Naive thymus-derived CD8-positive, alpha-beta T cell (primary cell): Measurements from ENCODE around the gene ERG. TPM values are rescaled to one million over a fixed set of nuclear protein-coding genes. Genes with fewer than 3 reads are reported as not detected.

Experiments used
- ATAC-seq, 2 donors: fragments of 150-1000 bp; cut with Tn5 transposase in 1 of 2; sonication (Bioruptor Pico), chemical (Tn5 transposase) in 1 of 2; 1 replicate in 1 of 2; 2 replicates in 1 of 2; pipeline ENCODE4 v1.10.0; 2021; ENCODE audit warnings: mild to moderate bottlenecking in 2 of 2, moderate library complexity in 2 of 2
- POLR2A ChIA-PET: fragments of 350-600 bp; sonication (Branson Sonifier 250); formaldehyde crosslinking; loops from one replicate; lab custom pipeline; 2021; ENCODE audit warnings: antibody characterized with exemption; lab: Charles Lee
- DNase-seq, 10 donors: peaks; one replicate each; pipeline versions ENCODE4 v3.0.0 to v3.0.0-alpha.2; 2020 to 2022
- H3K27ac Mint-ChIP-seq, 10 donors: one replicate each; pipeline ENCODE4 v1.8.0; 2020 to 2022; ENCODE audit warnings: mild to moderate bottlenecking in 10 of 10, mixed read lengths in 10 of 10, moderate library complexity in 4 of 10, inconsistent platforms in 1 of 10
- H3K27me3 Mint-ChIP-seq, 5 donors: one replicate each; pipeline ENCODE4 v1.8.0; 2021 to 2022; ENCODE audit warnings: mixed read lengths in 5 of 5
- H3K36me3 Mint-ChIP-seq, 3 donors: one replicate each; pipeline ENCODE4 v1.8.0; 2020 to 2022; ENCODE audit warnings: mixed read lengths in 3 of 3, mild to moderate bottlenecking in 2 of 3, inconsistent platforms in 1 of 3
- H3K4me1 Mint-ChIP-seq, 4 donors: one replicate each; pipeline ENCODE4 v1.8.0; 2021 to 2022; ENCODE audit warnings: mixed read lengths in 4 of 4
- H3K4me3 Mint-ChIP-seq, 10 donors: one replicate each; pipeline ENCODE4 v1.8.0; 2020 to 2022; ENCODE audit warnings: mild to moderate bottlenecking in 10 of 10, mixed read lengths in 10 of 10, moderate library complexity in 6 of 10, inconsistent platforms in 1 of 10
- H3K9me3 Mint-ChIP-seq, 9 donors: one replicate each; pipeline ENCODE4 v1.8.0; 2020 to 2022; ENCODE audit warnings: mixed read lengths in 9 of 9, mild to moderate bottlenecking in 3 of 9, inconsistent platforms in 1 of 9, moderate library complexity in 1 of 9
- polyA plus RNA-seq, 3 donors: library from polyadenylated mRNA; unstranded; fragments of 300-500 nt; fragmentation: Illumina TruSeq; gene quantifications; one replicate each; pipeline ENCODE4 v1.2.3, GENCODE V29; 2021
- total RNA-seq, 8 experiments: library from RNA in 2 of 8; stranded (reverse) in 2 of 8; gene quantifications; one replicate each; pipeline ENCODE4 v1.2.3 and lab custom pipeline; 2021 to 2026

Gene ERG
- total and polyA plus RNA-seq, 5 experiments from 2014 or later, result not detected

GRCh38 chr21:38467911-38468310 lies 30.4 kb downstream of the ERG start:
- DNase-seq (no peak), ATAC-seq (no peak)
- H3K27me3 Mint-ChIP-seq, result peaks cover 4 to 49% (median 23%) of the 10 kb centered on the region in 5 donors
- H3K27ac Mint-ChIP-seq, result no peak overlapping the region
- POLR2A ChIA-PET, result no interaction called here
- H3K36me3 Mint-ChIP-seq, result no peaks in the 10 kb centered on the region
- peaks cover 0 to 2% (median 0%) of the 10 kb centered on the region in 4 donors for H3K4me1 Mint-ChIP-seq
- no peak overlapping the region for H3K4me3 Mint-ChIP-seq
- peaks cover 0 to 5% (median 0%) of the 10 kb centered on the region in 9 donors for H3K9me3 Mint-ChIP-seq

GRCh38 chr21:38467374-38467773 lies 30.9 kb downstream of the ERG start:
- Mint-ChIP-seq H3K4me3 (no peak overlapping the region), H3K27ac (no peak overlapping the region), H3K36me3 (no peaks in the 10 kb centered on the region), H3K4me1 (peaks cover 0 to 2% (median 0%) of the 10 kb centered on the region in 4 donors), H3K9me3 (peaks cover 0 to 5% (median 0%) of the 10 kb centered on the region in 9 donors), H3K27me3 (peaks cover 4 to 44% (median 18%) of the 10 kb centered on the region in 5 donors)
- no peak for ATAC-seq
- DNase-seq, result no peak
- POLR2A ChIA-PET, result no interaction called here

GRCh38 chr21:38460171-38460742 lies 38.0 kb downstream of the ERG start:
- POLR2A ChIA-PET, result no interaction called here
- no peaks in the 10 kb centered on the region for H3K4me1 Mint-ChIP-seq
- ATAC-seq, result no peak
- H3K36me3 Mint-ChIP-seq, result no peaks in the 10 kb centered on the region
- no peak for DNase-seq
- peaks cover 0 to 17% (median 7%) of the 10 kb centered on the region in 5 donors for H3K27me3 Mint-ChIP-seq
- peaks cover 0 to 5% (median 0%) of the 10 kb centered on the region in 9 donors for H3K9me3 Mint-ChIP-seq
- H3K27ac Mint-ChIP-seq, result no peak overlapping the region
- H3K4me3 Mint-ChIP-seq, result no peak overlapping the region

GRCh38 chr21:38459490-38459889 lies 38.8 kb downstream of the ERG start:
- no peak for ATAC-seq

GRCh38 chr21:38455403-38455802 lies 42.9 kb downstream of the ERG start:
- Mint-ChIP-seq H3K27ac (no peak overlapping the region), H3K4me3 (no peak overlapping the region), H3K36me3 (no peaks in the 10 kb centered on the region), H3K9me3 (no peaks in the 10 kb centered on the region), H3K4me1 (no peaks in the 10 kb centered on the region), H3K27me3 (peaks cover 0 to 4% (median 0%) of the 10 kb centered on the region in 5 donors)
- ATAC-seq (no peak), DNase-seq (no peak)
- POLR2A ChIA-PET, result no interaction called here

More at GRCh38 chr21:38459490-38459889, 38.8 kb downstream of the ERG start:
- H3K4me3 Mint-ChIP-seq, result no peak overlapping the region
- H3K9me3 Mint-ChIP-seq, result no peaks in the 10 kb centered on the region
- DNase-seq, result no peak
- H3K4me1 Mint-ChIP-seq, result no peaks in the 10 kb centered on the region
- H3K36me3 Mint-ChIP-seq, result no peaks in the 10 kb centered on the region
- peaks cover 0 to 10% (median 1%) of the 10 kb centered on the region in 5 donors for H3K27me3 Mint-ChIP-seq
- POLR2A ChIA-PET, result no interaction called here
- H3K27ac Mint-ChIP-seq, result no peak overlapping the region

- H3K4me1 Mint-ChIP-seq, result no peaks in the 10 kb centered on the region
- DNase-seq, result no peak
- H3K27ac Mint-ChIP-seq, result no peak overlapping the region
- no peaks in the 10 kb centered on the region for H3K36me3 Mint-ChIP-seq
- no peak for ATAC-seq
- no peaks in the 10 kb centered on the region for H3K9me3 Mint-ChIP-seq
- H3K27me3 Mint-ChIP-seq, result peaks cover 0 to 4% (median 0%) of the 10 kb centered on the region in 5 donors
- POLR2A ChIA-PET, result no interaction called here
- no peak overlapping the region for H3K4me3 Mint-ChIP-seq
Observed at GRCh38 chr21:38454702-38455101, 43.6 kb downstream of the ERG start.

- DNase-seq, result no peak
- no peaks in the 10 kb centered on the region for H3K36me3 Mint-ChIP-seq
- H3K4me3 Mint-ChIP-seq, result no peak overlapping the region
- POLR2A ChIA-PET, result no interaction called here
- no peaks in the 10 kb centered on the region for H3K9me3 Mint-ChIP-seq
- H3K27me3 Mint-ChIP-seq, result peaks cover 0 to 4% (median 0%) of the 10 kb centered on the region in 5 donors
- H3K27ac Mint-ChIP-seq, result no peak overlapping the region
- no peak for ATAC-seq
- H3K4me1 Mint-ChIP-seq, result no peaks in the 10 kb centered on the region
Observed at GRCh38 chr21:38454161-38454560, 44.1 kb downstream of the ERG start.

- Mint-ChIP-seq H3K9me3 (no peaks in the 10 kb centered on the region), H3K4me1 (peaks cover 0 to 2% (median 0%) of the 10 kb centered on the region in 4 donors), H3K27ac (no peak overlapping the region), H3K36me3 (no peaks in the 10 kb centered on the region), H3K27me3 (peaks cover 0 to 1% (median 0%) of the 10 kb centered on the region in 5 donors), H3K4me3 (no peak overlapping the region)
- no peak for ATAC-seq
- DNase-seq, result no peak
- POLR2A ChIA-PET, result no interaction called here
Observed at GRCh38 chr21:38448671-38449385, 49.4 kb downstream of the ERG start.

- no peak for ATAC-seq
- no peaks in the 10 kb centered on the region for H3K9me3 Mint-ChIP-seq
Observed at GRCh38 chr21:38447611-38448010, 50.7 kb downstream of the ERG start.

GRCh38 chr21:38444691-38445090 lies 53.6 kb downstream of the ERG start:
- Mint-ChIP-seq H3K9me3 (no peaks in the 10 kb centered on the region), H3K36me3 (no peaks in the 10 kb centered on the region), H3K4me3 (no peak overlapping the region), H3K27ac (no peak overlapping the region), H3K4me1 (peaks cover 0 to 2% (median 0%) of the 10 kb centered on the region in 4 donors), H3K27me3 (peaks cover 0 to 6% (median 2%) of the 10 kb centered on the region in 5 donors)
- POLR2A ChIA-PET, result no interaction called here
- DNase-seq, result no peak
- ATAC-seq, result no peak

More at GRCh38 chr21:38447611-38448010, 50.7 kb downstream of the ERG start:
- Mint-ChIP-seq H3K4me3 (no peak overlapping the region), H3K27me3 (peaks cover 0 to 4% (median 1%) of the 10 kb centered on the region in 5 donors), H3K36me3 (no peaks in the 10 kb centered on the region), H3K27ac (no peak overlapping the region), H3K4me1 (peaks cover 0 to 2% (median 0%) of the 10 kb centered on the region in 4 donors)
- POLR2A ChIA-PET, result no interaction called here
- DNase-seq, result no peak

GRCh38 chr21:38443110-38443509 lies 55.2 kb downstream of the ERG start:
- peaks cover 0 to 9% (median 2%) of the 10 kb centered on the region in 5 donors for H3K27me3 Mint-ChIP-seq
- ATAC-seq (no peak), DNase-seq (no peak)
- H3K9me3 Mint-ChIP-seq, result no peaks in the 10 kb centered on the region
- no peaks in the 10 kb centered on the region for H3K36me3 Mint-ChIP-seq
- no peak overlapping the region for H3K4me3 Mint-ChIP-seq
- H3K4me1 Mint-ChIP-seq, result peaks cover 0 to under 1% (median 0%) of the 10 kb centered on the region in 4 donors
- POLR2A ChIA-PET, result no interaction called here
- no peak overlapping the region for H3K27ac Mint-ChIP-seq

GRCh38 chr21:38441153-38441552 lies 57.1 kb downstream of the ERG start:
- H3K27me3 Mint-ChIP-seq, result peaks cover 0 to 13% (median 2%) of the 10 kb centered on the region in 5 donors
- no peaks in the 10 kb centered on the region for H3K36me3 Mint-ChIP-seq
- no peak for ATAC-seq
- no peak for DNase-seq
- POLR2A ChIA-PET, result no interaction called here
- no peak overlapping the region for H3K4me3 Mint-ChIP-seq
- no peaks in the 10 kb centered on the region for H3K4me1 Mint-ChIP-seq
- H3K9me3 Mint-ChIP-seq, result peaks cover 0 to 1% (median 0%) of the 10 kb centered on the region in 9 donors
- H3K27ac Mint-ChIP-seq, result no peak overlapping the region

- Mint-ChIP-seq H3K4me3 (no peak overlapping the region), H3K4me1 (no peaks in the 10 kb centered on the region), H3K27me3 (peaks cover 0 to 13% (median 2%) of the 10 kb centered on the region in 5 donors), H3K9me3 (peaks cover 0 to 1% (median 0%) of the 10 kb centered on the region in 9 donors), H3K27ac (no peak overlapping the region), H3K36me3 (no peaks in the 10 kb centered on the region)
- POLR2A ChIA-PET, result no interaction called here
- no peak for DNase-seq
- no peak for ATAC-seq
Observed at GRCh38 chr21:38440746-38441145, 57.5 kb downstream of the ERG start.
